A549 (cell line): ENCODE results near the gene CASP9. TPM values are rescaled to one million over a fixed set of nuclear protein-coding genes. Genes with fewer than 3 reads are reported as not detected.

Experiments used
- ATAC-seq, 2 experiments: fragments of 200-7000 bp in 1 of 2; fragments of >200 bp in 1 of 2; cut with Nextera tagmentation in 1 of 2; cut with Tn5 transposase in 1 of 2; 3 replicates each; pipeline versions ENCODE4 v1.8.0 to v1.9.1; 2018 to 2020; ENCODE audit warnings: mild to moderate bottlenecking in 1 of 2, moderate library complexity in 1 of 2
- CTCF ChIA-PET: fragments of 300-600 bp; sonication (Branson Sonifier 250); formaldehyde crosslinking; extraction: SDS; loops from one replicate; lab custom pipeline; 2021; ENCODE audit warnings: antibody characterized with exemption, inconsistent platforms; lab: Yijun Ruan, JAX
- POLR2A ChIA-PET: fragments of 350-600 bp; formaldehyde crosslinking; extraction: SDS; loops from one replicate; lab custom pipeline; 2021; ENCODE audit warnings: antibody characterized with exemption, inconsistent platforms; lab: Yijun Ruan, JAX
- DNase-seq, 2 experiments: peaks; one replicate each; pipeline versions ENCODE4 v3.0.0 to v3.0.0-alpha.2; 2011 to 2016; ENCODE audit warnings: low read depth in 1 of 2, low spot score in 1 of 2
- FAIRE-seq: peaks from 2 replicates; lab custom pipeline; 2011; peaks lifted over from hg19 to GRCh38; lab: Jason Lieb, UNC
- H3K27ac ChIP-seq, 2 experiments: fragments of >200 bp; sonication (Bioruptor Twin); formaldehyde crosslinking; 3 replicates each; pipeline ENCODE4 v1.5.1; 2016 to 2017
- H3K4me1 ChIP-seq: fragments of >200 bp; sonication (Bioruptor Twin); formaldehyde crosslinking; 3 replicates; pipeline ENCODE4 v1.6.1; 2016
- H3K4me2 ChIP-seq: fragments of >200 bp; sonication (Bioruptor Twin); formaldehyde crosslinking; 3 replicates; pipeline ENCODE4 v1.6.1; 2016
- H3K4me3 ChIP-seq: fragments of >200 bp; sonication (Bioruptor Twin); formaldehyde crosslinking; 3 replicates; pipeline ENCODE4 v1.5.1; 2016
- H3K9me3 ChIP-seq: fragments of >200 bp; sonication (Bioruptor Twin); formaldehyde crosslinking; 3 replicates; pipeline ENCODE4 v1.6.1; 2016
- BHLHE40 ChIP-seq: IDR thresholded peaks from 2 replicates; pipeline ENCODE4 v1.6.1; 2012; ENCODE audit warnings: low read depth, low read length, inconsistent platforms
- CEBPB ChIP-seq, 2 experiments: fragments of >200 bp in 1 of 2; sonication (Bioruptor Twin) in 1 of 2; formaldehyde crosslinking in 1 of 2; IDR thresholded peaks; 2 replicates each; pipeline ENCODE4 v1.6.1; 2012 to 2016
- CHD2 ChIP-seq: fragments of 150-350 bp; IDR thresholded peaks from 2 replicates; pipeline ENCODE4 v1.6.1; 2014; ENCODE audit warnings: low read length; ENCODE audit not compliant: partially characterized antibody
- EHF ChIP-seq: fragments of 250-450 bp; sonication (Bioruptor Pico); IDR thresholded peaks from 2 replicates; pipeline ENCODE4 v1.5.0; 2020; ENCODE audit warnings: mild to moderate bottlenecking
- FOXS1 ChIP-seq: fragments of 250-450 bp; sonication (Bioruptor Pico); IDR thresholded peaks from 2 replicates; pipeline ENCODE4 v1.5.0; 2020; ENCODE audit warnings: mild to moderate bottlenecking, moderate library complexity
- HOXA7 ChIP-seq: fragments of 250-450 bp; sonication (Bioruptor Pico); IDR thresholded peaks from 2 replicates; pipeline ENCODE4 v1.5.0; 2020; ENCODE audit warnings: mild to moderate bottlenecking, moderate library complexity
- HOXB13 ChIP-seq: fragments of 250-450 bp; sonication (Bioruptor Pico); IDR thresholded peaks from 2 replicates; pipeline ENCODE4 v1.5.0; 2020; ENCODE audit warnings: low read depth, mild to moderate bottlenecking, moderate library complexity
- HOXB5 ChIP-seq: fragments of 250-450 bp; sonication (Bioruptor Pico); IDR thresholded peaks from 2 replicates; pipeline ENCODE4 v1.5.0; 2020; ENCODE audit warnings: mild to moderate bottlenecking, moderate library complexity
- JUN ChIP-seq, 2 experiments: fragments of >200 bp; sonication (Bioruptor Twin); formaldehyde crosslinking; IDR thresholded peaks; 2 replicates in 1 of 2; 3 replicates in 1 of 2; pipeline ENCODE4 v1.6.1; 2016 to 2017
- JUNB ChIP-seq: fragments of >200 bp; sonication (Bioruptor Twin); formaldehyde crosslinking; IDR thresholded peaks from 2 replicates; pipeline ENCODE4 v1.6.1; 2016
- MAZ ChIP-seq: fragments of 150-350 bp; IDR thresholded peaks from 2 replicates; pipeline ENCODE4 v1.6.1; 2014; ENCODE audit warnings: antibody characterized with exemption, low read depth, low read length, borderline replicate concordance
- NR3C1 ChIP-seq: fragments of >200 bp; sonication (Bioruptor Twin); formaldehyde crosslinking; IDR thresholded peaks from 3 replicates; pipeline ENCODE4 v1.6.1; 2017
- POLR2A ChIP-seq: IDR thresholded peaks from 2 replicates; pipeline ENCODE4 v1.6.1; 2012; ENCODE audit warnings: mild to moderate bottlenecking, low read length
- RARB ChIP-seq: fragments of 250-450 bp; sonication (Bioruptor Pico); IDR thresholded peaks from 2 replicates; pipeline ENCODE4 v1.8.0; 2021; ENCODE audit warnings: mild to moderate bottlenecking, moderate library complexity
- RFX5 ChIP-seq: fragments of 450-650 bp; IDR thresholded peaks from 2 replicates; pipeline ENCODE4 v1.7.1; 2014; ENCODE audit warnings: antibody characterized with exemption, mild to moderate bottlenecking, moderate library complexity
- ZNF302 ChIP-seq: fragments of 250-450 bp; sonication (Bioruptor Pico); IDR thresholded peaks from 2 replicates; pipeline ENCODE4 v1.9.0; 2021; ENCODE audit warnings: inconsistent platforms, mild to moderate bottlenecking, moderate library complexity
- WGBS: methylation state at CpG from one replicate; pipeline ENCODE4 v1.1.6; 2017; ENCODE audit errors: missing lambda C conversion rate; 5-methylcytosine and 5-hydroxymethylcytosine counted together
- polyA plus RNA-seq, 4 experiments: library from polyadenylated mRNA; depleted of rRNA in 3 of 4; stranded (reverse); fragments of >200 nt; fragmentation: RNase III in 1 of 4; extraction: RNeasy Plus Mini Kit Qiagen cat#74134 plus additional on column Dnase treatment in 1 of 4; gene quantifications; 2 replicates in 3 of 4; 3 replicates in 1 of 4; pipeline ENCODE4 v1.2.3, GENCODE V29; 2011 to 2017
- small RNA-seq, 6 experiments: library from RNA; depleted of rRNA; stranded (forward); fragments of <200 nt; gene quantifications; one replicate each; pipeline ENCODE3, GENCODE V24; 2012
- TF ChIP-seq, protein P1 (sequence below): fragments of 450-650 bp; IDR thresholded peaks from 2 replicates; pipeline ENCODE4 v1.6.1; 2014; ENCODE audit warnings: antibody characterized with exemption
- TF ChIP-seq, protein P2 (sequence below): fragments of >200 bp; sonication (Bioruptor Twin); formaldehyde crosslinking; IDR thresholded peaks from 3 replicates; pipeline ENCODE4 v1.5.1; 2016
- TF ChIP-seq, protein P3 (sequence below): fragments of 250-450 bp; sonication (Bioruptor Pico); IDR thresholded peaks from 2 replicates; pipeline ENCODE4 v1.5.0; 2020; ENCODE audit warnings: low read depth, mild to moderate bottlenecking, moderate library complexity

The CASP9 gene
- polyA plus RNA-seq, 2 of the 4 experiments (the other 2 are of a cell fraction) = 11.0 to 16.1 TPM

DNA sequence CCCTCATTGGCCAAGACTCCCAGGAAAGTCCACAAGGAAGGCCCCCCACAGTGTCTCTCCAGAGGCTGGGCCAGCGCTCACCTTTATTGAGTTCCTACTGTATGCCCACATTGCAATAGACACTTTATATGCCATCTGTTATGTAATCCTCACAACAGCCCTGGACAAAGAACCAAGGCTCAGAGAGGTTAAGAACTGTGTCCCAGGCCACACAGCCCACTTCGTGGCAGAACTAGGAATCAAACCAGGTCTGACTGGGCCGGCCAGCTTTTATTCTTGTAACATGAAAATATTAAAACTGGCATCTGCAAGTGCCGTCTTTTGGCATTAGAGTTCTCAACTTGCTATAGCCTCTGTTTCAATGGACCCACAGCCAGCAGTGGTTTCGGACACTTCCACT lies 81.3 kb downstream of the CASP9 start:
- WGBS = 70% methylated on average over 5 of the region's 5 CpGs
- CTCF ChIA-PET = interaction anchor here (1.2 to 1.8 kb wide), 3 partner anchors 8 to 109 kb away, joined by 3 to 6 read pairs (median 4); no protein-coding TSS in a partner anchor
- no peak overlapping the region for H3K4me3 ChIP-seq
- POLR2A ChIA-PET = no interaction called here
- TF ChIP-seq ZNF302 (CRISPR knock-in tag) (no peak), HOXB5 (CRISPR knock-in tag) (no peak), RARB (CRISPR knock-in tag) (no peak), CHD2 (no peak), MAZ (no peak)
- TF ChIP-seq, protein P1, sequence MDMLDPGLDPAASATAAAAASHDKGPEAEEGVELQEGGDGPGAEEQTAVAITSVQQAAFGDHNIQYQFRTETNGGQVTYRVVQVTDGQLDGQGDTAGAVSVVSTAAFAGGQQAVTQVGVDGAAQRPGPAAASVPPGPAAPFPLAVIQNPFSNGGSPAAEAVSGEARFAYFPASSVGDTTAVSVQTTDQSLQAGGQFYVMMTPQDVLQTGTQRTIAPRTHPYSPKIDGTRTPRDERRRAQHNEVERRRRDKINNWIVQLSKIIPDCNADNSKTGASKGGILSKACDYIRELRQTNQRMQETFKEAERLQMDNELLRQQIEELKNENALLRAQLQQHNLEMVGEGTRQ = no peak
- H3K27ac ChIP-seq = no peak overlapping the region
- no peak for ATAC-seq
- no peak for DNase-seq
- H3K4me1 ChIP-seq = no peaks in the 10 kb centered on the region
- no peak overlapping the region for H3K4me2 ChIP-seq
- no peaks in the 10 kb centered on the region for H3K9me3 ChIP-seq
- FAIRE-seq = no peak

DNA sequence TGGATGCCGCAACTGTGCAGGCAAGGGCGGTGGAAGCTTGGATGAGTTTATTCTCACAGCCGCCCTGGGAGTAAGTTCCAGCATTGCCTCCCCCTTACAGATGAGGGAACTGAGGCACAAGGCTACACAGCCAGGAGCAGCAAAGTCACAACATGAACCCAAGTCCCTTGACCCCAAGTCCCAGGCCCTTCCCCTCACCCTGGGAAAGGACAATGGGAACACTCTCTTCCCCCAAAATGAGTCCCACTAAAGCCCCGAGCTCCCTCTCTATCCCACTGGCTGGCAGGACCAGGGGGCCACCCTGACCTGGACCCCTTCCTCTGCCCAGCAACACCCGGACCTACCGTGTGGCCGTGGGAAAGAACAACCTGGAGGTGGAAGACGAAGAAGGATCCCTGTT lies 81.9 kb downstream of the CASP9 start:
- CTCF ChIA-PET = interaction anchor here (1.4 kb wide), 1 partner anchor 119 kb away, joined by 4 read pairs; no protein-coding TSS in a partner anchor
- WGBS = 92% methylated on average over 8 of the region's 8 CpGs
- no peak for DNase-seq

More for the DNA sequence above, 81.9 kb downstream of the CASP9 start:
- TF ChIP-seq JUNB (no peak), NR3C1 (no peak), RFX5 (no peak), BHLHE40 (no peak), JUN (IDR thresholded peaks at IDR 0.05) (no peak), EHF (CRISPR knock-in tag) (no peak), POLR2A (no peak), FOXS1 (CRISPR knock-in tag) (no peak), HOXA7 (no peak), CEBPB (IDR thresholded peaks at IDR 0.05) (no peak), MAZ (no peak), HOXB13 (CRISPR knock-in tag) (no peak)
- TF ChIP-seq, protein P2, sequence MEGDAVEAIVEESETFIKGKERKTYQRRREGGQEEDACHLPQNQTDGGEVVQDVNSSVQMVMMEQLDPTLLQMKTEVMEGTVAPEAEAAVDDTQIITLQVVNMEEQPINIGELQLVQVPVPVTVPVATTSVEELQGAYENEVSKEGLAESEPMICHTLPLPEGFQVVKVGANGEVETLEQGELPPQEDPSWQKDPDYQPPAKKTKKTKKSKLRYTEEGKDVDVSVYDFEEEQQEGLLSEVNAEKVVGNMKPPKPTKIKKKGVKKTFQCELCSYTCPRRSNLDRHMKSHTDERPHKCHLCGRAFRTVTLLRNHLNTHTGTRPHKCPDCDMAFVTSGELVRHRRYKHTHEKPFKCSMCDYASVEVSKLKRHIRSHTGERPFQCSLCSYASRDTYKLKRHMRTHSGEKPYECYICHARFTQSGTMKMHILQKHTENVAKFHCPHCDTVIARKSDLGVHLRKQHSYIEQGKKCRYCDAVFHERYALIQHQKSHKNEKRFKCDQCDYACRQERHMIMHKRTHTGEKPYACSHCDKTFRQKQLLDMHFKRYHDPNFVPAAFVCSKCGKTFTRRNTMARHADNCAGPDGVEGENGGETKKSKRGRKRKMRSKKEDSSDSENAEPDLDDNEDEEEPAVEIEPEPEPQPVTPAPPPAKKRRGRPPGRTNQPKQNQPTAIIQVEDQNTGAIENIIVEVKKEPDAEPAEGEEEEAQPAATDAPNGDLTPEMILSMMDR = no peak
- TF ChIP-seq, protein P3, sequence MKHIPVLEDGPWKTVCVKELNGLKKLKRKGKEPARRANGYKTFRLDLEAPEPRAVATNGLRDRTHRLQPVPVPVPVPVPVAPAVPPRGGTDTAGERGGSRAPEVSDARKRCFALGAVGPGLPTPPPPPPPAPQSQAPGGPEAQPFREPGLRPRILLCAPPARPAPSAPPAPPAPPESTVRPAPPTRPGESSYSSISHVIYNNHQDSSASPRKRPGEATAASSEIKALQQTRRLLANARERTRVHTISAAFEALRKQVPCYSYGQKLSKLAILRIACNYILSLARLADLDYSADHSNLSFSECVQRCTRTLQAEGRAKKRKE (CRISPR knock-in tag) = no peak
- Histone ChIP-seq H3K27ac (no peak overlapping the region), H3K4me3 (no peak overlapping the region), H3K9me3 (no peaks in the 10 kb centered on the region), H3K4me2 (no peak overlapping the region), H3K4me1 (no peaks in the 10 kb centered on the region)
- POLR2A ChIA-PET = no interaction called here
- ATAC-seq (no peak), FAIRE-seq (no peak)

Small RNAs within 50 kb of the gene (small RNA-seq; reads per million reads assigned to genes)
- 0 to 1.5 (median 0.64) reads per million in 6 experiments for gene SCARNA21B

Other genes starting within 250 kb of the CASP9 start
- 26.5 and 33.1 TPM in 2 replicates for gene EFHD2, start 114.3 kb downstream of the CASP9 start, polyA plus RNA-seq (2011; rRNA removed)
- 96.2 to 127 TPM (median 108 TPM) in 3 replicates for gene EFHD2, start 114.3 kb downstream of the CASP9 start, polyA plus RNA-seq (2017; fragmentation: RNase III; extraction: RNeasy Plus Mini Kit Qiagen cat#74134 plus additional on column Dnase treatment)
- gene CTRC, start 85.8 kb downstream of the CASP9 start, polyA plus RNA-seq (2011; rRNA removed) = 0.14 and 0.52 TPM in 2 replicates
- gene CTRC, start 85.8 kb downstream of the CASP9 start, polyA plus RNA-seq (2017; fragmentation: RNase III; extraction: RNeasy Plus Mini Kit Qiagen cat#74134 plus additional on column Dnase treatment) = 0.14 to 0.25 TPM (median 0.18 TPM) in 3 replicates
- gene CELA2A, start 67.5 kb downstream of the CASP9 start, polyA plus RNA-seq (2011; rRNA removed) = not detected in 2 replicates
- gene CELA2A, start 67.5 kb downstream of the CASP9 start, polyA plus RNA-seq (2017; fragmentation: RNase III; extraction: RNeasy Plus Mini Kit Qiagen cat#74134 plus additional on column Dnase treatment) = not detected in 3 replicates
- gene CELA2B, start 48.1 kb downstream of the CASP9 start, polyA plus RNA-seq (2011; rRNA removed) = not detected in 2 replicates
- gene CELA2B, start 48.1 kb downstream of the CASP9 start, polyA plus RNA-seq (2017; fragmentation: RNase III; extraction: RNeasy Plus Mini Kit Qiagen cat#74134 plus additional on column Dnase treatment) = not detected in 3 replicates
- gene DNAJC16, start 2.6 kb upstream of the CASP9 start, polyA plus RNA-seq (2011; rRNA removed) = 12.5 and 15.3 TPM in 2 replicates
- 4.6 to 5.5 TPM (median 4.9 TPM) in 3 replicates for gene DNAJC16, start 2.6 kb upstream of the CASP9 start, polyA plus RNA-seq (2017; fragmentation: RNase III; extraction: RNeasy Plus Mini Kit Qiagen cat#74134 plus additional on column Dnase treatment)
- gene AGMAT, start 60.8 kb upstream of the CASP9 start, polyA plus RNA-seq (2011; rRNA removed) = 10.3 and 10.7 TPM in 2 replicates
- gene AGMAT, start 60.8 kb upstream of the CASP9 start, polyA plus RNA-seq (2017; fragmentation: RNase III; extraction: RNeasy Plus Mini Kit Qiagen cat#74134 plus additional on column Dnase treatment) = 11.9 to 13.1 TPM (median 12.9 TPM) in 3 replicates
- gene DDI2, start 93.2 kb upstream of the CASP9 start, polyA plus RNA-seq (2011; rRNA removed) = 8.6 and 11.1 TPM in 2 replicates
- gene DDI2, start 93.2 kb upstream of the CASP9 start, polyA plus RNA-seq (2017; fragmentation: RNase III; extraction: RNeasy Plus Mini Kit Qiagen cat#74134 plus additional on column Dnase treatment) = 5.5 to 7.0 TPM (median 6.3 TPM) in 3 replicates
- 14.7 and 19.4 TPM in 2 replicates for gene PLEKHM2, start 160.1 kb upstream of the CASP9 start, polyA plus RNA-seq (2011; rRNA removed)
- gene PLEKHM2, start 160.1 kb upstream of the CASP9 start, polyA plus RNA-seq (2017; fragmentation: RNase III; extraction: RNeasy Plus Mini Kit Qiagen cat#74134 plus additional on column Dnase treatment) = 20.0 to 21.8 TPM (median 21.5 TPM) in 3 replicates
- gene SLC25A34, start 212.0 kb upstream of the CASP9 start, polyA plus RNA-seq (2011; rRNA removed) = 0.12 and 0.19 TPM in 2 replicates
- gene SLC25A34, start 212.0 kb upstream of the CASP9 start, polyA plus RNA-seq (2017; fragmentation: RNase III; extraction: RNeasy Plus Mini Kit Qiagen cat#74134 plus additional on column Dnase treatment) = 0.19 to 0.31 TPM (median 0.26 TPM) in 3 replicates
- gene TMEM82, start 218.3 kb upstream of the CASP9 start, polyA plus RNA-seq (2011; rRNA removed) = not detected in 2 replicates
- gene TMEM82, start 218.3 kb upstream of the CASP9 start, polyA plus RNA-seq (2017; fragmentation: RNase III; extraction: RNeasy Plus Mini Kit Qiagen cat#74134 plus additional on column Dnase treatment) = not detected in 3 replicates
- gene FBLIM1, start 234.6 kb upstream of the CASP9 start, polyA plus RNA-seq (2011; rRNA removed) = 24.6 and 28.9 TPM in 2 replicates
- gene FBLIM1, start 234.6 kb upstream of the CASP9 start, polyA plus RNA-seq (2017; fragmentation: RNase III; extraction: RNeasy Plus Mini Kit Qiagen cat#74134 plus additional on column Dnase treatment) = 33.9 to 39.4 TPM (median 38.1 TPM) in 3 replicates